GM12878 (cell line): ENCODE measurements around the gene GRIK4. TPM values are rescaled to one million over a fixed set of nuclear protein-coding genes. Genes with fewer than 3 reads are reported as not detected.

Experiments
- ATAC-seq: fragments of 200-7000 bp; cut with Tn5 transposase; 3 replicates; pipeline ENCODE4 v1.9.1; 2020; ENCODE audit warnings: mild to moderate bottlenecking, moderate library complexity
- BruUV-seq: library from RNA; stranded (reverse); fragments of 400-500 nt; replicated peaks from 2 replicates; lab custom pipeline; 2021; lab: Mats Ljungman, UMichigan
- CTCF ChIA-PET: fragments of 300-600 bp; sonication (Branson Sonifier 250); formaldehyde crosslinking; extraction: SDS; loops from one replicate; lab custom pipeline; 2021; ENCODE audit warnings: inconsistent platforms; lab: Yijun Ruan, JAX
- POLR2A ChIA-PET: fragments of 350-600 bp; formaldehyde crosslinking; extraction: SDS; loops from one replicate; lab custom pipeline; 2021; ENCODE audit warnings: inconsistent platforms; lab: Charles Lee
- RAD21 ChIA-PET: fragments of 300-600 bp; sonication (Branson Sonifier 250); formaldehyde crosslinking; loops from one replicate; lab custom pipeline; 2023; ENCODE audit warnings: antibody characterized with exemption; ENCODE audit not compliant: unreplicated experiment; lab: Charles Lee
- SMC1A ChIA-PET: fragments of 300-600 bp; sonication (Branson Sonifier 250); formaldehyde crosslinking; loops from one replicate; lab custom pipeline; 2023; ENCODE audit not compliant: unreplicated experiment, uncharacterized antibody; lab: Charles Lee
- DNase-seq: peaks from one replicate; pipeline ENCODE4 v3.0.0-alpha.2; 2011; ENCODE audit warnings: low read depth, low spot score
- FAIRE-seq: peaks from 3 replicates; lab custom pipeline; 2011; peaks lifted over from hg19 to GRCh38; lab: Jason Lieb, UNC
- H2AFZ ChIP-seq: 2 replicates; pipeline ENCODE4 v1.6.0; 2011; ENCODE audit warnings: low read depth, low read length, control low read depth; ENCODE audit not compliant: control insufficient read depth
- H3K27ac ChIP-seq: 2 replicates; pipeline ENCODE4 v1.5.1; 2011; ENCODE audit warnings: control low read depth; ENCODE audit not compliant: control insufficient read depth, insufficient read depth
- H3K27me3 ChIP-seq, 2 experiments: replicated peaks in 1 of 2; 2 replicates each; pipeline versions ENCODE4 v1.6.0 to v1.6.1; 2011; ENCODE audit warnings: low read length in 1 of 2; ENCODE audit not compliant: control insufficient read depth in 2 of 2, insufficient read depth in 2 of 2
- H3K36me3 ChIP-seq, 2 experiments: 2 replicates each; pipeline ENCODE4 v1.5.1; 2011; ENCODE audit warnings: low read length in 1 of 2; ENCODE audit not compliant: control insufficient read depth in 2 of 2, insufficient read depth in 2 of 2
- H3K4me1 ChIP-seq: 2 replicates; pipeline ENCODE4 v1.6.1; 2011; ENCODE audit warnings: mild to moderate bottlenecking, low read length, moderate library complexity, mixed read lengths; ENCODE audit not compliant: control insufficient read depth, insufficient read depth
- H3K4me2 ChIP-seq: 2 replicates; pipeline ENCODE4 v1.6.0; 2011; ENCODE audit warnings: control low read depth; ENCODE audit not compliant: control insufficient read depth, insufficient read depth
- H3K4me3 ChIP-seq: fragments of 200-600 bp; sonication (generic); 2 replicates; pipeline ENCODE4 v1.5.1; 2016
- H3K79me2 ChIP-seq: 2 replicates; pipeline ENCODE4 v1.6.0; 2011; ENCODE audit warnings: low read length; ENCODE audit not compliant: control insufficient read depth, insufficient read depth
- H3K9ac ChIP-seq: 2 replicates; pipeline ENCODE4 v1.8.0; 2011; ENCODE audit warnings: low read length, control low read depth, mixed read lengths; ENCODE audit not compliant: control insufficient read depth, insufficient read depth
- H3K9me3 ChIP-seq: replicated peaks from 3 replicates; pipeline ENCODE4 v1.5.1; 2011; ENCODE audit warnings: mild to moderate bottlenecking, low read length; ENCODE audit not compliant: control insufficient read depth, insufficient read depth
- H4K20me1 ChIP-seq: 2 replicates; pipeline ENCODE4 v1.6.0; 2011; ENCODE audit not compliant: control insufficient read depth, insufficient read depth
- BCL11A ChIP-seq: IDR thresholded peaks from 2 replicates; pipeline ENCODE4 v1.6.1; 2011; ENCODE audit warnings: low read depth, low read length
- HCFC1 ChIP-seq: fragments of 150-350 bp; IDR thresholded peaks from 2 replicates; pipeline ENCODE4 v1.6.1; 2014; ENCODE audit warnings: low read length
- IKZF2 ChIP-seq, 2 experiments: fragments of 450-650 bp; IDR thresholded peaks; 2 replicates each; pipeline ENCODE4 v1.6.1; 2017; ENCODE audit warnings: mild to moderate bottlenecking in 2 of 2, moderate library complexity in 2 of 2
- MEF2A ChIP-seq: IDR thresholded peaks from 2 replicates; pipeline ENCODE4 v1.6.1; 2011; ENCODE audit warnings: low read depth, mild to moderate bottlenecking, low read length, moderate library complexity; ENCODE audit not compliant: insufficient read depth
- NBN ChIP-seq: fragments of 450-650 bp; IDR thresholded peaks from 2 replicates; pipeline ENCODE4 v1.6.1; 2016
- NR2C2 ChIP-seq: IDR thresholded peaks from 2 replicates; pipeline ENCODE4 v1.6.1; 2011; ENCODE audit warnings: borderline replicate concordance, low read depth; ENCODE audit not compliant: control insufficient read depth, insufficient read length
- POLR2AphosphoS5 ChIP-seq: IDR thresholded peaks from 2 replicates; pipeline ENCODE4 v1.6.1; 2011; ENCODE audit warnings: mild to moderate bottlenecking, low read length, inconsistent platforms
- POU2F2 ChIP-seq: IDR thresholded peaks from 3 replicates; pipeline ENCODE4 v1.6.1; 2011; ENCODE audit warnings: low read depth, mild to moderate bottlenecking, low read length, borderline replicate concordance
- RCOR1 ChIP-seq: conservative IDR thresholded peaks from 2 replicates; pipeline ENCODE4 v1.6.1; 2012; ENCODE audit warnings: low read depth, low read length, improper control_type of control experiment
- RFX5 ChIP-seq: IDR thresholded peaks from 2 replicates; pipeline ENCODE4 v1.6.1; 2011; ENCODE audit warnings: low read depth, low read length, improper control_type of control experiment
- SREBF2 ChIP-seq: IDR thresholded peaks from 2 replicates; pipeline ENCODE4 v1.6.1; 2012; ENCODE audit warnings: mild to moderate bottlenecking, low read length
- TAF1 ChIP-seq: IDR thresholded peaks from 2 replicates; pipeline ENCODE4 v1.6.1; 2011; ENCODE audit warnings: mild to moderate bottlenecking, low read depth, low read length, borderline replicate concordance
- TARDBP ChIP-seq: IDR thresholded peaks from 2 replicates; pipeline ENCODE4 v1.6.1; 2016; ENCODE audit warnings: borderline replicate concordance
- ZBTB4 ChIP-seq: fragments of 450-650 bp; formaldehyde crosslinking; IDR thresholded peaks from 2 replicates; pipeline ENCODE4 v1.4.0; 2022; ENCODE audit warnings: mild to moderate bottlenecking, moderate library complexity
- WGBS: methylation state at CpG from one replicate; pipeline ENCODE4 v1.1.6; 2016; ENCODE audit warnings: low lambda C conversion rate; ENCODE audit not compliant: insufficient replicate concordance, insufficient coverage; ENCODE audit errors: missing lambda C conversion rate; 5-methylcytosine and 5-hydroxymethylcytosine counted together
- in situ Hi-C: fragments of 300-500 bp; cut with MboI; formaldehyde crosslinking; loops from 9 replicates; pipeline ENCODE4 v1.14.3; 2018; ENCODE audit warnings: mixed read lengths
- intact Hi-C: fragments of 100-400 bp; cut with micrococcal nuclease; formaldehyde crosslinking; loops from one replicate; pipeline ENCODE4 v1.14.2; 2022; ENCODE audit not compliant: unreplicated experiment
- polyA plus RNA-seq, 11 experiments: library from polyadenylated mRNA; depleted of rRNA in 4 of 11; unstranded in 6 of 11; stranded (reverse) in 5 of 11; fragments of >200 nt; fragmentation: Nextera tagmentation in 4 of 11; fragmentation: Illumina TruSeq in 1 of 11; extraction: Ambion mirVana in 4 of 11; extraction: Trizol in 1 of 11; gene quantifications; 1 replicate in 1 of 11; 2 replicates in 10 of 11; pipeline versions ENCODE4 v1.2.1 to v1.2.3, GENCODE V29; 2011 to 2016; ENCODE audit warnings: inconsistent platforms in 2 of 11, missing spikeins in 2 of 11, low read depth in 1 of 11
- total RNA-seq, 4 experiments: library from RNA; depleted of rRNA in 3 of 4; stranded (reverse); fragments of >200 nt in 3 of 4; fragmentation: Illumina TruSeq in 1 of 4; extraction: Trizol in 1 of 4; gene quantifications; 2 replicates each; pipeline versions ENCODE4 v1.2.1 to v1.2.3, GENCODE V29; 2013 to 2021
- TF ChIP-seq, protein P1 (sequence below): IDR thresholded peaks from 2 replicates; pipeline ENCODE4 v1.6.1; 2012; ENCODE audit warnings: low read depth, low read length, improper control_type of control experiment

The GRIK4 gene
- total and polyA plus RNA-seq, 10 of the 15 experiments (the other 5 are each of a cell fraction or from before 2014, with no cell fraction given), result 0.33 to 3.6 (median 0.72) TPM

DNA sequence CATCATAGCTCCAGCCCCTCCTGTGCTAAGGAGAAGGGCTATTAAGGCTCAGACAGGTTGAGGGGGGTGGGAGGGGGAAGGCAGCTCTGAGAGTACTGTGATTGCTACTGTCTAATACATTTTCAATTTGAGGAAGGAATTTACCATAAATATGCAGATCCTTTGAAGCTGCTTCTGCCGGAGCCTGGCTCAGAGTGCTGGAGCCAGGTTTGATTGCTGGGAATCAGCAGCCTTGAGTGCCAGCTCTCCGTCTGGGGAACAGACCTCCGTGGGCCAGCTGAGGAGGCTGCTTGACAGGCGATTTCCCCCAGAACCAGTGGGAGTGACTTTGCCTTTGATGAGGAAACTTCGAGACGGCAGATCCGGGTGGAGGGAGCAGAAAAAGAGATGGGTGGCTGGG is 370.6 kb downstream of the GRIK4 start:
- SMC1A ChIA-PET, result no interaction called here
- Histone ChIP-seq H3K79me2 (no peaks in the 10 kb centered on the region), H3K9ac (no peak overlapping the region), H2AFZ (no peak overlapping the region), H3K36me3 (no peaks in the 10 kb centered on the region), H3K27ac (no peak overlapping the region), H3K4me1 (no peaks in the 10 kb centered on the region), H4K20me1 (no peaks in the 10 kb centered on the region), H3K9me3 (no peaks in the 10 kb centered on the region), H3K27me3 (peaks cover 0 to 13% of the 10 kb centered on the region in 2 experiments; a peak in 1 of 4 replicates), H3K4me3 (no peak overlapping the region), H3K4me2 (no peak overlapping the region)
- DNase-seq (no peak), FAIRE-seq (no peak), ATAC-seq (no peak)
- intact Hi-C loops, result no loop called here
- RAD21 ChIA-PET, result no interaction called here
- no TSS peak for BruUV-seq
- CTCF ChIA-PET, result interaction anchor here (1.1 to 1.4 kb wide), 2 partner anchors 48 to 197 kb away, joined by 3 read pairs; no protein-coding TSS in a partner anchor
- no peak for TF ChIP-seq TAF1
- no peak for TF ChIP-seq SREBF2
- no peak for TF ChIP-seq BCL11A
- TF ChIP-seq MEF2A, result no peak
- WGBS, result 21% methylated on average over 7 of the region's 7 CpGs
- POLR2A ChIA-PET, result no interaction called here
- in situ Hi-C loops, result no loop called here

- peaks cover 0 to 13% of the 10 kb centered on the region in 2 experiments; a peak in 1 of 4 replicates for H3K27me3 ChIP-seq
- no peak for DNase-seq
- no peaks in the 10 kb centered on the region for H3K36me3 ChIP-seq
- POLR2A ChIA-PET, result no interaction called here
- H3K9ac ChIP-seq, result no peak overlapping the region
- H3K4me2 ChIP-seq, result no peak overlapping the region
- H3K4me1 ChIP-seq, result no peaks in the 10 kb centered on the region
- in situ Hi-C loops (no loop called here), intact Hi-C loops (no loop called here)
- no peaks in the 10 kb centered on the region for H3K9me3 ChIP-seq
- WGBS, result 35% methylated on average over 9 of the region's 9 CpGs
- RAD21 ChIA-PET, result no interaction called here
- BruUV-seq, result no TSS peak
- FAIRE-seq, result no peak
- no peaks in the 10 kb centered on the region for H4K20me1 ChIP-seq
- H2AFZ ChIP-seq, result no peak overlapping the region
- no peaks in the 10 kb centered on the region for H3K79me2 ChIP-seq
- no peak for ATAC-seq
- H3K4me3 ChIP-seq, result no peak overlapping the region
- no peak overlapping the region for H3K27ac ChIP-seq
- CTCF ChIA-PET, result interaction anchor here (1.2 to 1.5 kb wide), 2 partner anchors 34 to 311 kb away, joined by 3 read pairs; no protein-coding TSS in a partner anchor
- SMC1A ChIA-PET, result interaction anchor here (1.0 to 1.3 kb wide), 3 partner anchors 22 to 199 kb away, joined by 3 read pairs; no protein-coding TSS in a partner anchor
- TF ChIP-seq RFX5 (no peak), RCOR1 (no peak), NR2C2 (no peak), ZBTB4 (CRISPR knock-in tag) (no peak), HCFC1 (no peak), POU2F2 (no peak), NBN (no peak), IKZF2 (IDR thresholded peaks at IDR 0.05) (no peak), POLR2AphosphoS5 (no peak), TARDBP (no peak)
- TF ChIP-seq, protein P1, sequence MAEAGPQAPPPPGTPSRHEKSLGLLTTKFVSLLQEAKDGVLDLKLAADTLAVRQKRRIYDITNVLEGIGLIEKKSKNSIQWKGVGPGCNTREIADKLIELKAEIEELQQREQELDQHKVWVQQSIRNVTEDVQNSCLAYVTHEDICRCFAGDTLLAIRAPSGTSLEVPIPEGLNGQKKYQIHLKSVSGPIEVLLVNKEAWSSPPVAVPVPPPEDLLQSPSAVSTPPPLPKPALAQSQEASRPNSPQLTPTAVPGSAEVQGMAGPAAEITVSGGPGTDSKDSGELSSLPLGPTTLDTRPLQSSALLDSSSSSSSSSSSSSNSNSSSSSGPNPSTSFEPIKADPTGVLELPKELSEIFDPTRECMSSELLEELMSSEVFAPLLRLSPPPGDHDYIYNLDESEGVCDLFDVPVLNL, result no peak
Measured at GRCh38 chr11:120883404-120884080, 372.0 kb downstream of the GRIK4 start.
